ENCODE data around the gene OSBPL2. TPM values are rescaled to one million over a fixed set of nuclear protein-coding genes. Genes with fewer than 3 reads are reported as not detected.

Gene OSBPL2
- total RNA-seq, 1 donor = 21.1 TPM

- H3K4me3 ChIP-seq (ENCODE audit: low read depth, low read length) = no peak overlapping the region
- DNase-seq (ENCODE audit: low read depth) = no peak
- TF ChIP-seq CTCF (IDR thresholded peaks at IDR 0.05; ENCODE audit: insufficient read depth, low read length) = no peak
These were observed 43.0 kb downstream of the OSBPL2 start for GRCh38 chr20:62281161-62281933.

- no peak for TF ChIP-seq CTCF (IDR thresholded peaks at IDR 0.05; ENCODE audit: insufficient read depth, low read length)
- no peak overlapping the region for H3K4me3 ChIP-seq (ENCODE audit: low read depth, low read length)
- DNase-seq (ENCODE audit: low read depth) = no peak
These were observed 43.8 kb downstream of the OSBPL2 start for GRCh38 chr20:62282103-62282502.

- no peak for DNase-seq (ENCODE audit: low read depth)
- no peak overlapping the region for H3K4me3 ChIP-seq (ENCODE audit: low read depth, low read length)
- no peak for TF ChIP-seq CTCF (IDR thresholded peaks at IDR 0.05; ENCODE audit: insufficient read depth, low read length)
These were observed 44.7 kb downstream of the OSBPL2 start for GRCh38 chr20:62282877-62283503.

- H3K4me3 ChIP-seq (ENCODE audit: low read depth, low read length) = no peak overlapping the region
- DNase-seq (ENCODE audit: low read depth) = no peak
- TF ChIP-seq CTCF (IDR thresholded peaks at IDR 0.05; ENCODE audit: insufficient read depth, low read length) = no peak
These were observed 46.1 kb downstream of the OSBPL2 start for GRCh38 chr20:62284448-62284847.

GRCh38 chr20:62285151-62285550 lies 46.8 kb downstream of the OSBPL2 start:
- no peak for DNase-seq (ENCODE audit: low read depth)
- no peak overlapping the region for H3K4me3 ChIP-seq (ENCODE audit: low read depth, low read length)
- TF ChIP-seq CTCF (IDR thresholded peaks at IDR 0.05; ENCODE audit: insufficient read depth, low read length) = no peak

GRCh38 chr20:62285722-62286121 lies 47.4 kb downstream of the OSBPL2 start:
- TF ChIP-seq CTCF (IDR thresholded peaks at IDR 0.05; ENCODE audit: insufficient read depth, low read length) = no peak
- no peak for DNase-seq (ENCODE audit: low read depth)
- no peak overlapping the region for H3K4me3 ChIP-seq (ENCODE audit: low read depth, low read length)
